H9 (cell line): ENCODE data around the gene EML5. TPM values are rescaled to one million over a fixed set of nuclear protein-coding genes. Genes with fewer than 3 reads are reported as not detected.

Experiments
- DNase-seq: peaks from one replicate; pipeline ENCODE4 v3.0.0-alpha.2; 2017
- H2AFZ ChIP-seq: one replicate; pipeline ENCODE4 v1.6.1; 2013; ENCODE audit warnings: mild to moderate bottlenecking, low read length, control low read depth, moderate library complexity
- H2AK5ac ChIP-seq: 2 replicates; pipeline ENCODE4 v1.6.1; 2013; ENCODE audit warnings: low read length, control low read depth, mixed read lengths; ENCODE audit not compliant: insufficient read length
- H2BK120ac ChIP-seq: one replicate; pipeline ENCODE4 v1.6.1; 2013; ENCODE audit warnings: low read depth, mild to moderate bottlenecking, low read length, control low read depth, inconsistent platforms; ENCODE audit not compliant: poor library complexity, severe bottlenecking
- H2BK12ac ChIP-seq: 2 replicates; pipeline ENCODE4 v1.6.1; 2013; ENCODE audit warnings: low read length, control low read depth, mixed read lengths, low read depth; ENCODE audit not compliant: insufficient read length
- H2BK15ac ChIP-seq: 2 replicates; pipeline ENCODE4 v1.6.1; 2013; ENCODE audit warnings: low read depth, low read length, control low read depth
- H2BK20ac ChIP-seq: one replicate; pipeline ENCODE4 v1.6.1; 2013; ENCODE audit warnings: low read depth, mild to moderate bottlenecking, low read length, control low read depth, inconsistent platforms; ENCODE audit not compliant: poor library complexity, severe bottlenecking
- H2BK5ac ChIP-seq: 2 replicates; pipeline ENCODE4 v1.6.1; 2013; ENCODE audit warnings: low read length, control low read depth, mixed read lengths; ENCODE audit not compliant: insufficient read length
- H3K14ac ChIP-seq: 2 replicates; pipeline ENCODE4 v1.6.1; 2013; ENCODE audit warnings: low read length, control low read depth; ENCODE audit not compliant: insufficient read depth
- H3K18ac ChIP-seq: 2 replicates; pipeline ENCODE4 v1.6.1; 2013; ENCODE audit warnings: low read depth, mild to moderate bottlenecking, mixed read lengths, low read length, control low read depth; ENCODE audit not compliant: insufficient read length
- H3K23ac ChIP-seq: 2 replicates; pipeline ENCODE4 v1.6.1; 2013; ENCODE audit warnings: low read length, control low read depth, mixed read lengths, low read depth; ENCODE audit not compliant: insufficient read length
- H3K23me2 ChIP-seq: 2 replicates; pipeline ENCODE4 v1.6.1; 2013; ENCODE audit warnings: low read depth, mild to moderate bottlenecking, mixed read lengths, low read length, control low read depth; ENCODE audit not compliant: insufficient read length, poor library complexity, severe bottlenecking
- H3K27ac ChIP-seq: 2 replicates; pipeline ENCODE4 v1.5.1; 2013; ENCODE audit warnings: low read length, control low read depth, mixed read lengths, low read depth; ENCODE audit not compliant: insufficient read length
- H3K27me3 ChIP-seq: 2 replicates; pipeline ENCODE4 v1.6.1; 2013; ENCODE audit warnings: low read length, control low read depth, inconsistent platforms; ENCODE audit not compliant: insufficient read depth
- H3K4ac ChIP-seq: 2 replicates; pipeline ENCODE4 v1.6.1; 2013; ENCODE audit warnings: low read depth, mild to moderate bottlenecking, control low read depth, inconsistent platforms, low read length, moderate library complexity
- H3K4me1 ChIP-seq: 2 replicates; pipeline ENCODE4 v1.6.1; 2013; ENCODE audit warnings: low read length, control low read depth, inconsistent platforms; ENCODE audit not compliant: insufficient read depth
- H3K4me2 ChIP-seq: 2 replicates; pipeline ENCODE4 v1.6.1; 2013; ENCODE audit warnings: low read length, control low read depth, mixed read lengths; ENCODE audit not compliant: insufficient read length, insufficient read depth
- H3K56ac ChIP-seq: 2 replicates; pipeline ENCODE4 v1.6.1; 2013; ENCODE audit warnings: low read depth, mild to moderate bottlenecking, mixed read lengths, low read length, control low read depth; ENCODE audit not compliant: insufficient read length
- H3K79me1 ChIP-seq: 2 replicates; pipeline ENCODE4 v1.6.1; 2013; ENCODE audit warnings: low read depth, mild to moderate bottlenecking, moderate library complexity, low read length, control low read depth, inconsistent platforms; ENCODE audit not compliant: insufficient read depth, poor library complexity, severe bottlenecking
- H3K79me2 ChIP-seq: 2 replicates; pipeline ENCODE4 v1.6.1; 2013; ENCODE audit warnings: low read length, control low read depth, inconsistent platforms; ENCODE audit not compliant: insufficient read depth
- H3K9ac ChIP-seq: 2 replicates; pipeline ENCODE4 v1.6.1; 2013; ENCODE audit warnings: low read length, control low read depth, mixed read lengths; ENCODE audit not compliant: insufficient read length; ENCODE audit errors: extremely low read depth
- H3K9me3 ChIP-seq: one replicate; pipeline ENCODE4 v1.6.1; 2013; ENCODE audit warnings: low read depth, low read length, inconsistent platforms; ENCODE audit not compliant: control insufficient read depth
- H3T11ph ChIP-seq: one replicate; pipeline ENCODE4 v1.6.1; 2013; ENCODE audit warnings: mild to moderate bottlenecking, low read length, control low read depth, inconsistent platforms
- H4K20me1 ChIP-seq: one replicate; pipeline ENCODE4 v1.6.1; 2013; ENCODE audit not compliant: control insufficient read depth, insufficient read length, insufficient read depth
- H4K5ac ChIP-seq: 2 replicates; pipeline ENCODE4 v1.6.1; 2013; ENCODE audit warnings: low read depth, mild to moderate bottlenecking, mixed read lengths, low read length, control low read depth; ENCODE audit not compliant: insufficient read length
- H4K8ac ChIP-seq: replicated peaks from 2 replicates; pipeline ENCODE4 v1.6.1; 2013; ENCODE audit warnings: low read length, control low read depth, mixed read lengths, low read depth; ENCODE audit not compliant: insufficient read length
- H4K91ac ChIP-seq: 2 replicates; pipeline ENCODE4 v1.6.1; 2013; ENCODE audit warnings: low read depth, mild to moderate bottlenecking, moderate library complexity, mixed read lengths, low read length, control low read depth; ENCODE audit not compliant: insufficient read length
- H3K27ac Mint-ChIP-seq, 3 experiments: 2 replicates in 2 of 3; 3 replicates in 1 of 3; pipeline ENCODE4 v1.8.0; 2020 to 2021; ENCODE audit warnings: mixed read lengths in 3 of 3, mild to moderate bottlenecking in 1 of 3, moderate library complexity in 1 of 3
- H3K27me3 Mint-ChIP-seq: 2 replicates; pipeline ENCODE4 v1.8.0; 2021; ENCODE audit warnings: low read depth, mild to moderate bottlenecking, moderate library complexity, mixed read lengths
- H3K36me3 Mint-ChIP-seq, 3 experiments: 2 replicates in 2 of 3; 3 replicates in 1 of 3; pipeline ENCODE4 v1.8.0; 2020 to 2021; ENCODE audit warnings: low read depth in 3 of 3, mixed read lengths in 3 of 3; ENCODE audit not compliant: insufficient read depth in 1 of 3
- H3K4me1 Mint-ChIP-seq, 2 experiments: 2 replicates each; pipeline ENCODE4 v1.8.0; 2020; ENCODE audit warnings: mixed read lengths in 2 of 2
- H3K4me3 Mint-ChIP-seq, 2 experiments: 2 replicates in 1 of 2; 3 replicates in 1 of 2; pipeline ENCODE4 v1.8.0; 2020 to 2021; ENCODE audit warnings: mild to moderate bottlenecking in 2 of 2, mixed read lengths in 2 of 2, moderate library complexity in 1 of 2
- H3K9me3 Mint-ChIP-seq, 2 experiments: 2 replicates in 1 of 2; 3 replicates in 1 of 2; pipeline ENCODE4 v1.8.0; 2020; ENCODE audit warnings: mild to moderate bottlenecking in 2 of 2, mixed read lengths in 2 of 2, moderate library complexity in 1 of 2
- WGBS: extraction: QIAGEN DNeasy Blood & Tissue Kit; methylation state at CpG from one replicate; pipeline ENCODE4 v1.1.7; 2013; ENCODE audit warnings: missing lambda C conversion rate, low lambda C conversion rate, mixed read lengths; ENCODE audit not compliant: insufficient read length; ENCODE audit errors: extremely low coverage; 5-methylcytosine and 5-hydroxymethylcytosine counted together
- total RNA-seq: library from RNA; stranded (reverse); gene quantifications from 2 replicates; pipeline ENCODE4 v1.2.1, GENCODE V29; 2021
- TF ChIP-seq, protein P1 (sequence below): fragments of 200-600 bp; sonication (generic); conservative IDR thresholded peaks from 3 replicates; pipeline ENCODE4 v1.8.0; 2021; ENCODE audit warnings: antibody characterized with exemption, mild to moderate bottlenecking

EML5 gene
- total RNA-seq, 1 experiment from 2014 or later: 0.81 TPM

DNA sequence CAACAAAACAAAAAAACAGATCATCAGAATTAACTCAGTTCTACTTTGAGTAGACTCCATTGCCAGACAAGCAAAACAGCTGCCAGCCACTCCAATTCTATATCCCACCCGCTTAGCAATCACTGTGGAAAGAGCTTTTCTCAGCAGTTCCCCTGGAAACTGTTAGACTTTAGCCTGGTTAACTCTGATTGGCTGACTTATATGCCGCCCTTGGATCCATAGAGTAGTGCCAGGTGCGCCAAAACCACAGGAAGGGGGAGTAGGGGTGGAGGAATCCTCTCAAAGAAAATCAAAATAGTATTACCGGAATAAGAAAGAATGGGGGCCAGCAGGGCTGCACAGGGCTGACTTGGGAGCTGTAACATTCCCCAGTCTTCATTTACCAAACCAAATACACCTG lies 5.4 kb upstream of the EML5 start:
- H3K36me3 Mint-ChIP-seq: no peaks in the 10 kb centered on the region
- TF ChIP-seq, protein P1, sequence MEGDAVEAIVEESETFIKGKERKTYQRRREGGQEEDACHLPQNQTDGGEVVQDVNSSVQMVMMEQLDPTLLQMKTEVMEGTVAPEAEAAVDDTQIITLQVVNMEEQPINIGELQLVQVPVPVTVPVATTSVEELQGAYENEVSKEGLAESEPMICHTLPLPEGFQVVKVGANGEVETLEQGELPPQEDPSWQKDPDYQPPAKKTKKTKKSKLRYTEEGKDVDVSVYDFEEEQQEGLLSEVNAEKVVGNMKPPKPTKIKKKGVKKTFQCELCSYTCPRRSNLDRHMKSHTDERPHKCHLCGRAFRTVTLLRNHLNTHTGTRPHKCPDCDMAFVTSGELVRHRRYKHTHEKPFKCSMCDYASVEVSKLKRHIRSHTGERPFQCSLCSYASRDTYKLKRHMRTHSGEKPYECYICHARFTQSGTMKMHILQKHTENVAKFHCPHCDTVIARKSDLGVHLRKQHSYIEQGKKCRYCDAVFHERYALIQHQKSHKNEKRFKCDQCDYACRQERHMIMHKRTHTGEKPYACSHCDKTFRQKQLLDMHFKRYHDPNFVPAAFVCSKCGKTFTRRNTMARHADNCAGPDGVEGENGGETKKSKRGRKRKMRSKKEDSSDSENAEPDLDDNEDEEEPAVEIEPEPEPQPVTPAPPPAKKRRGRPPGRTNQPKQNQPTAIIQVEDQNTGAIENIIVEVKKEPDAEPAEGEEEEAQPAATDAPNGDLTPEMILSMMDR: no peak
- H2AFZ ChIP-seq: no peak overlapping the region
- H2BK120ac ChIP-seq: no peak overlapping the region
- no peak overlapping the region for H3K27ac Mint-ChIP-seq
- no peak overlapping the region for H3K4me3 Mint-ChIP-seq
- H3K4me1 ChIP-seq: no peaks in the 10 kb centered on the region
- H3K18ac ChIP-seq: no peak overlapping the region
- no peak overlapping the region for H2AK5ac ChIP-seq
- H2BK5ac ChIP-seq: no peak overlapping the region
- no peak overlapping the region for H3K9ac ChIP-seq
- no peak for DNase-seq
- H2BK20ac ChIP-seq: no peak overlapping the region
- no peak overlapping the region for H3K4me2 ChIP-seq
- no peak overlapping the region for H3K23ac ChIP-seq
- H2BK15ac ChIP-seq: no peak overlapping the region
- no peaks in the 10 kb centered on the region for H3K9me3 ChIP-seq
- H3K23me2 ChIP-seq: peaks cover under 1% of the 10 kb centered on the region
- H3K79me2 ChIP-seq: no peaks in the 10 kb centered on the region
- H4K8ac ChIP-seq: no peak overlapping the region
- H3K56ac ChIP-seq: no peak overlapping the region
- H2BK12ac ChIP-seq: no peak overlapping the region
- peaks cover 2 to 5% of the 10 kb centered on the region in 2 experiments; a peak in 1 of 4 replicates for H3K4me1 Mint-ChIP-seq
- no peak overlapping the region for H4K91ac ChIP-seq
- no CpG with 5 or more reads among the region's 4 CpGs for WGBS
- H3K14ac ChIP-seq: no peak overlapping the region
- no peaks in the 10 kb centered on the region for H3K9me3 Mint-ChIP-seq
- no peaks in the 10 kb centered on the region for H3K79me1 ChIP-seq
- H3K27me3 Mint-ChIP-seq: peaks cover 40% of the 10 kb centered on the region
- H4K20me1 ChIP-seq: no peaks in the 10 kb centered on the region
- H3K27me3 ChIP-seq: no peaks in the 10 kb centered on the region
- H3K27ac ChIP-seq: no peak overlapping the region
- no peak overlapping the region for H3T11ph ChIP-seq
- no peak overlapping the region for H3K4ac ChIP-seq
- H4K5ac ChIP-seq: no peak overlapping the region
